NCI-H460 (cell line): Measurements from ENCODE around the gene METTL27. TPM values are rescaled to one million over a fixed set of nuclear protein-coding genes. Genes with fewer than 3 reads are reported as not detected.
"Not testable (repeated sequence)": the region's sequence is repeated elsewhere in the genome, so short reads cannot be mapped to it uniquely, and the experiment has no call there.

Source experiments
- DNase-seq: peaks from one replicate; pipeline ENCODE4 v3.0.0-alpha.2; 2016; ENCODE audit warnings: low read depth; ENCODE audit errors: extremely low read depth
- total RNA-seq: library from RNA; depleted of rRNA; stranded (reverse); fragments of >200 nt; shearing (Covaris generic); gene quantifications from 2 replicates; pipeline ENCODE4 v1.2.3, GENCODE V29; 2014

Gene METTL27
- total RNA-seq, 1 experiment from 2014 or later = 5.1 TPM

DNA sequence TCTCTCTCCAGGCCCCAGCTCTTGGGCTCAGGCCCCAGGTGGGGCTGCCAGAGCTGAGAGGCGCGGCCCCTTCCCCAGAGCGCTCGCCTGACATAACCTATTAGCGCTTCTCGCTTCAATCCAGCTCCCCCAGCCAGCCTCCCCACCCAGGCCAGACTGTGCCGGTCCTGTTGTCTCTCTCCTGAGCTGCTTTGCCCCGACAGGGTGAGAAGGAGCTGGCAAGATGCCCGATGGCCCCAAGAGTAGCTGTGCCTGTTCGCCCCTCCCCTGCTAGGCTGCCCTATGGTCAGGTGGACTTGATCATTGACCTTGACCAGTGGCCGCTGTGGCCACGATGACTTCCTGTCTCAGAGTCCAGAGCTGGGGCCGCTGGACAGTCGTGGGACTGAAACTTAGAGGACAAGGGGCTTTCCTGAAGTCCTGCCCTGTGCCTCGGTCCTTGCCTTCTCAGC lies 27.8 kb upstream of the METTL27 start:
- no peak for DNase-seq

DNA sequence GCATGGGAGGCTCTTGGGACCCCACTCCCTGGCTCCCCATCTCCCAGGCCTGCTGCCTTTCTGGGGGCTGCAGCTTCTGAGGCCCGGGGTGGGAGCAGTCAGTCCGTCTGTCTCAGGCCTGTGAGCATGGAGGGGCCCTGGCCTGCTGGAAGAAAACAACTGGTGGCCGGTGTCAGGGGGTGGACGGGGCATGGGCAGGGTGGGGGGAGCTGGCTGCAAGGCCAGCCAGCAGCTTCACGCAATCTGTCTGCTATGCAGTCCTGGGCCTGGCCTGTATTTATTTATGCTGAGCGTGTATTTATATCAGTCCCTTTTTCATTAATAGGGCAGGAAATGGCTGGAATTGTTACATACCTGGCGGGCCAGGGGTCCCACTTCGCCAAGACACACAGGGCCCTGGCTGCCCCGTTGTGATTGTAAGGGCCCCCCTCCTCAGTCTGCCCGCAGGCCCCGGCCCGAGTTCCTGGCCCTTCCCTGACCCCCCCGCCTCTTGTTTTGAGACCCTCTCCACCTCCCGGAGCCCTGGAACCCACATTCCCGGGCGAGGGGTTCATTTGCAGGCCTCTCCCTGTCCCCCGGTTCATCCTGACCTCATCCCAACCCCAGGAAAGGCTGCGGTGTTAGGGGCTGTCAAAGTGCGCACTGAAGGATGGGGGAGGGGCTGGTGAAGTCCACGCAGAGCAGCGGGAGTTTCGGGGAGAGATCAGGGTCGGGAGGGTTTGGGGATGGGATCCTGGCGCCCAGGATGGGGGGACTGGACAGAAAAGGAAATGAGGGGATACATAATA lies 26.9 kb upstream of the METTL27 start:
- DNase-seq = no peak

DNA sequence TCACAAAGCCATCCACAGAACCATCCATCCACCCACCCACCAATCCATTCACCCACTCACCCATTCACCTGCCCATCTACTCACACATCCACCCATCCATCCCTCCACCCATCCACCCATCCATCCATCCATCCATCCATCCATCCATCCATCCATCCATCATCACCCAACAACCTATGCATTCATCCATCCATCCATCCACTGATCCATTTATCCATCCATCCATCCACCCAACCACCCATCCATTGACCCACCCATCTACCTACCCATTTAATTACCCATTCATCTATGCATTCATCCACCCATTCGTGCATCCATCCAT lies 24.1 kb upstream of the METTL27 start:
- no peak for DNase-seq

DNA sequence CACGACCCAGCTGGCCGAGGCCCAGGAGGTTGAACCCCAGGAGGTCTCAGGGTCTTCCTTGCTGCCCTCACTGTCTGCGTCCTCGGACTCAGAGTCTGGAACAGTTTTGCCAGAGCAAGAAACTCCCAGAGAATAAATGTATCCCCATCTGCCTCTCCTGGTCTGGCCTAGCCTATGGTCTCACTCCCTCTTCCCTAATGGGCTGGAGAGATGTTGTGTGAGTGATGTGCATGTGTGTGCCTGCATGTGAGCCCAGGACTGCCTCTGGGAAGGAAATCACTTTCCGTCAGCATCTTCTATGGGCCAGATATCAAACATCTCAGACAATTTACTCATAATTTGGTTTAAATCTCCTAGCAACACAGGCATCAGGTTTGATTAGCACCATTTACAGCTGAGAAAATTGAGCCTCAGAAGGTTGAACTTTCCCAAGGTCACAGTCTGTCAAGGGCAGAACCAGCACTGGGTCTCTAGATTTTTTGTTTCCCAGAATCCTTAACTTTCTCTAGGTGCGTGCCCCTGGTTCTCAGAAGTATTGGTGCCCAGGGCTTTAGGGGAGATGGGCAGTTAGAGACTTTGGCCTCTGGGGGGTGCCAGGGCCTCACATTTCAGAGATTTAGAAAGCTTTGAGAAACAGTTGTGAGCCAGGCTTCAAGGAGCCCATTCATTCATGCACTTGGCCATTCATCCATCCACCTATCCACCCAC lies 23.6 kb upstream of the METTL27 start:
- peak; percentile 43 for DNase-seq

DNA sequence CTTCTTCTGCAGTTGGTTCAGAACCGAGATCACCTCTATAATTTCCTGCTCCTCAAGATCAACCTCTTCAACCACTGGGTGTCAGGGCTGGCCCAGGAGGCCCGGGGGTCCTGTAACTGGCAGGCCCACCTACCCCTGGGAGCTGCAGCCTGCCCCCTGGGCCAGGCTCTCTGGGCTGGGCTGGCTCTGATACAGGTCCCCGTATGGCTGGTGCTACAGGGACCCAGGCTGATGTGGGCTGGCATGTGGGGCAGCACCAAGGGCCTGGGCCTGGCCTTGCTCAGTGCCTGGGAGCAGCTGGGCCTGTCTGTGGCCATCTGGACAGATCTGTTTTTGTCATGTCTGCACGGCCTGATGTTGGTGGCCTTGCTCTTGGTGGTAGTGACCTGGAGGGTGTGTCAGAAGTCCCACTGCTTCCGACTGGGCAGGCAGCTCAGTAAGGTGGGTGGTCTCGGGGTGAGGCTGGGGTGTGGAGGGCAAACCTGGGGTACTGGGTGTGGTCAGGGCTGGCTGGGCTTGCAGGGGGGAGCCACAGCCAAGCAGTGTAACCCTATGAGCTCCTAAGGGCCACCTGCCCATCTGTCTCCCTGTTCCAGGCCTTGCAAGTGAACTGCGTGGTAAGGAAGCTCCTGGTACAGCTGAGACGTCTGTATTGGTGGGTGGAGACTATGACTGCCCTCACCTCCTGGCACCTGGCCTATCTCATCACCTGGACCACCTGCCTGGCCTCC lies 22.8 kb upstream of the METTL27 start:
- DNase-seq = no peak

DNA sequence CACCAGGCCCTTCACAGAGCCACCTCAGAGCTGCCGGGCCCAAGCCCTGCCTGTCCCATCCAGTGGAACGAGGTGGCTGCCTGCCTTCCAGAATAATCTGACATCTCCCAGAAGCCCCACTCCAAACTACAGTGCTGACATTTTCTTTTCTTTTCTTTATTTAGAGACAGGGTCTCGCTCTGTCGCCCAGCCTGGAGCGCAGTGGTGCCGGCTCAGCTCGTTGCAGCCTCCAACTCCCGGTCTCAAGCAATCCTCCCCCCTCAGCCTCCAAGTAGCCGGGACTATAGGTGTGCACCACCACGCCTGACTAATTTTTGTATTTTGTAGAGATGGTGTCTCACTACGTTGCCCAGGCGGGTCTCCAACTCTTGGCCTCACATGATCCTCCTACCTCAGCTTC lies 19.0 kb upstream of the METTL27 start:
- no peak for DNase-seq

DNA sequence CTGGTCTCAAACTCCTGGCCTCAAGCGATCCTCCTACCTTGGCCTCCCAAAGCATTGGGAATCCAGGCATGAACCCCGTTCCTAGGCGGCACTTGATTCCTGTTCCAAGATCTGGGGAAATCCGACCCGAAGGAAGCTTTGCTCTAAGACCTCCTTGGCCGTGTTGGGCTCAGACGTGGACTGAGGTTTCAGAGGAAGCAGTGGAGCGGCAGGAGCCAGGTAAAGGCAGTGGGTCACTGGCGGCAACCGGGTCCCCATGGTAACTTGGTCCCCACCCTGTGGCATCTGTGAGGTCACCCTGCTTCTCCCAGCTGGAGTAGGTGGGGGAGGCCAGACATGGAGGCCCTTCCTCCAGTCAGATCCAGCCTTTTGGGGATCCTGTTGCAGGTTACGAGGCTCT lies 18.5 kb upstream of the METTL27 start, which contains the start of gene TMEM270:
Gene TMEM270 (plus strand): TSS at position 301 of the 400 bp plus-strand sequence. CDS start 36 bp downstream, at position 337.
- DNase-seq = no peak

DNA sequence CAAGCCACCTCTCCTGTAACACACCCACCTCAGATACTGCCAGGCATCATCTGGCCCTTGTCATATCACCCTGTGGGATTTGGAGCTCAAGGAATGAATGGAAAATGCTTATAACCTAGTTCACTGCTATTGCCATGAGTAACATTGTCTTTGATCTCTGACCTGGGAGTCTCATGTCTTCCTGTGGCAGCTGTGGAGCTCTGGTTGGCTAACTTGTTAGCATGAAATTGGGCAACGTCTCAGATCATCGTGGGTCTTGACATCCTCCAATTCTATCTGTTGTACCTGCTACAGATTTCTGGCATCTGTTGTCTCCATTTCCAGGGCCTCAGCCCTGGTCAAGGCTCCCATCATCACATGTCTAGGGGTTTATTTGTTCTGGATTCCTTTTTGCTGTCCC lies 16.5 kb upstream of the METTL27 start:
- no peak for DNase-seq

DNA sequence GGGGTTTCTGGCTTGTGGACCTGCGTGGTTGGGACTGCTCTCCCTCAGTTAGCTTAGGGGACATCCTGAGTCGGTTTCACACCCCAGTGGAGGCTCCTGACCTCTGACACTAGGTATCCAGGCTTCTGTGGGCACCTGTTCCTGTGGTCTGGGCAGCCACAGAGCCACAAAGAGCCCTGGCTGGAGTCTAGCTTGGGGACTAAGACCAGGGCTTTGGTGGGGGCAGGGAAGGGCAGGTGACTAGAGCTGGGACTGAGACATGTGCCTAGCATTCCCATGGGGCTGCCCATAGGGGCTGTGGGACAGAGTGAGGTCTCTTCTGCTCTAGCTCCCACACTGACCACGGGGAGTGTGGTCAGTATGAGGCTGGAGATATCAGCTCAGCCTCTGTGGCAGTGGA lies 14.6 kb upstream of the METTL27 start:
- DNase-seq = no peak

DNA sequence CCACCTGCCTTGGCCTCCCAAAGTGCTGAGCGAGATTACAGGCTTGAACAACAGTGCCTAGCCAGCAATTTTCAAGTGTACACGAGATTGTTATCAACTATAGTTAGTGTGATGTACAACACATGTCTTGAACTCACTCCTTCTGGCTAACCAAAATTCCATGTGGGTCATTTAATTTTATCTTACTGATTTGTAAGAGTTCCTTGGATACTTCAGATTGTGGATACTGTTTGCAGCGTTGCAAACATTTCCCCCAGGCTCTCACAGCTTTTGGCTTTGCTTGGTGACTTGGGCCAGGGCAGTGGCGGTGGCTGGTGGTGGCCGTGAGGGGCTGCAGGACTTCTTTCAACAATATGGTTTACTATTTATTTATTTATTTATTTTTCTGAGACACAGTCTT lies 10.2 kb upstream of the METTL27 start:
- no peak for DNase-seq

DNA sequence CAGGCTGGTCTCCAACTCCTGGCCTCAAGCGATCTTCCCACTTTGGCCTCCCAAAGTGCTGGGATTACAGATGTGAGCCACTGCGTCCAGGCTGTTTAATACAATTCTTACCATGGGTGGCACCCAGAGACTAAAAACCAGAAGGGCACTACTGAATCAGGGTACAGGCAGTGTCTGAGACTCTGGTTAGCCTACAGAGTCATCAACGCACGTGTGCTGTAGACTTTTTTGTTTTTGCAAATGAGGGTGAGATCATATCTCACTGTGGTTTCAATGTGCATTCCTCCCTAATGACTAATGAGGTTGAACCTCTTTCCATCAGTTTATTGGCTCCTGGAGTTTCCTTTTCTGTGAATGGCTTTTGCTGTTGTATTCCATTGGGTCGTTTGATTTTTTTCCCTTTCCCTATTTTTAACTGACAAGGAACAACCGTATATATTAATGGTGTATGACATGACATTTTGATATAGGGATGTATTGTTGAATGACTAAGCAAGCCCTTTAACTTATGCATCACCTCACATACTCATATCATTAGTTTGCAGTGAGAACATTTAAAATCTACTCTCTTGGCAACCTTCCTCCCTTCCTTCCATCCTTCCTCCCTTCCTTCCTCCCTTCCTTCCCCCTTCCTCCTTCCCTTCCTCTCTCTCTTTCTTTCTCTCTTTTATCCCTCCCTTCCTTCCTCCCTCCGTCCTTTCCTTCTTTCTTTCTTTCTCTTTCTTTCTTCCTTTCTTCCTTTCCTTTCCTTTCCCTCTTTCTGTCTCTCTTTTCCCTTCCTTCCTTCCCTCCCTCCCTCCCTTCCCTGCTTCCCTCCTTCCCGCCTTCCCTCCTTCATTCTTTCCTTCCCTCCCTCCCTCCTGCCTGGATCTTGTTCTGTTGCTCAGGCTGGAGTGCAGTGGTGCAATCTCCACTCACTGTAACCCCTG lies 9.4 kb upstream of the METTL27 start:
- peak; percentile 94 for DNase-seq

DNA sequence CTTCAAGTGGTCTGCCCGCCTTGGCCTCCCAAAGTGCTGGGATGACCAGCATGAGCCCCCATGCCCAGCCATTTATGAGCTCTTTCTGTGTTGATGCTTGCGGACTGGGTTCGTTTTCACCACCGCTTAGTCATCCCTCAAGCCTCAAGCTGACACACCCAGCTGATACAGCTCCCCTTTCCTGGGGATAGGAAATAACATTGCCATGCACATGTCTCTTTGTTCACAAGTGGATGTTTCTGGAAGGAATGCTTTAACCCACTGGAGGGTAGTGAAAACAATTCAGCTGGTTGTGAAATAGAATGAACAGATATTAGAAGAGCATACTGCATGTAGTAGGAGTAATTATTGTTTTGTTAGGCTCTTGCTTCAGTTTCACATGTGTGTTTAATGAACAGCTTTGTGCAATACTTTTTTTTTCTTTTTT lies 8.5 kb upstream of the METTL27 start:
- peak; percentile 98 for DNase-seq

DNA sequence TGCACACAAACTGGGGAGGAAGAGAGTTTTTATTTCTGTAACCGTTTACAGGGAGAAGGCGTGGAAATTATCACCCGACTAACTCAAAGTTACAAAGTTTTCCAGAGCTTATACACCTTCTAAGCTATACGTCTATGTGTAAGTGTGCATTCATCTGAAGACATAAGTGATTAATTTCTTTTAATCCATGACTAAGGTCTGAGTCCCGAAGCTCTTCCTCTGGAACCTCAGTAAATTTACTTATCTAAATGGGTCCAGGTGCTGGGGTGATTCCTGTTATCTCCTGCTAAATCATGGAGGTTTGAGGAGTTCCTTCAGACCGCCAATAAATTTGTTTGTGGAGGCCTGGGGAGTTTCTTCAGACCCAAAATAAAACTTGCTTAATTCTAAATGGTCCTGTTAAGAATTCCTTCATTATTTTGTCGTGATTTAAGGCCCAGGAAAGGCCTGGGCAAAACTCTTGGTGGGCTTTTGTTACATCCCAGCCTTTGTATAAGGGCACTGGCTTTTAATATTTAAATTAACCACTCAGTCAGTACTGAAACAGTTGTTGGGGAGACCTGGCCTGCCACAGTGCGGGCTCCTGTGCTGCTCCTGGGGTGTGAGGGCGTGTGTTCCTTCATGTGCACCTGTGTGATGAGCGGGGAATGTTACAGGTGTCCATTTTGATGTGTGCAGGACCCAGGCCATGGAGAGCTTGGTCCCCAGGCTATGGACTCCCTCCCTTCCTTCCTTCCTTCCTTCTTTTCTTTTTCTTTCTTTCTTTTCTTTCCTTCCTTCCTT lies 5.8 kb upstream of the METTL27 start:
- no peak for DNase-seq

DNA sequence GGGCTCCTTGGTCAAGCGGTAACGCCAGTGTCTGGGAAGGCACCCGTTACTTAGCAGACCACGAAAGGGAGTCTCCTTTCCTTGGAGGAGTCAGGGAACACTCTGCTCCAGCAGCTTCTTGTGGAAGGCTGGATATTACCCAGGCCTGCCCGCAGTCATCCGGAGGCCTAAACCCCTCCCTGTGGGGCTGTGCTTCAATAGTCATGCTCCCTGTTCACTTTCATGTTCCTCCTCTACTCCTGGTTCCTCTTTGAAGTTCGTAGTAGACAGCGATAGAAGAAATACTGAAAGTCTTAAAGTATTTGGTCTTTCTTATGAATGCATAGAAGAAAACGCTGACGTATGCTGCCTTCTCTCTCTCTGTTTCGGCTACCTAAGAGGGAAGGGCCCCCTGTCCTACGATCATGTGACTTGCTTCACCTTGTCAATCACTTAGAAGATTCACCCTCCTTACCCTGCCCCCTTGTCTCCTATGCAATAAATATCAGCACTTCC lies 3.4 kb upstream of the METTL27 start:
- DNase-seq = not testable (repeated sequence)

DNA sequence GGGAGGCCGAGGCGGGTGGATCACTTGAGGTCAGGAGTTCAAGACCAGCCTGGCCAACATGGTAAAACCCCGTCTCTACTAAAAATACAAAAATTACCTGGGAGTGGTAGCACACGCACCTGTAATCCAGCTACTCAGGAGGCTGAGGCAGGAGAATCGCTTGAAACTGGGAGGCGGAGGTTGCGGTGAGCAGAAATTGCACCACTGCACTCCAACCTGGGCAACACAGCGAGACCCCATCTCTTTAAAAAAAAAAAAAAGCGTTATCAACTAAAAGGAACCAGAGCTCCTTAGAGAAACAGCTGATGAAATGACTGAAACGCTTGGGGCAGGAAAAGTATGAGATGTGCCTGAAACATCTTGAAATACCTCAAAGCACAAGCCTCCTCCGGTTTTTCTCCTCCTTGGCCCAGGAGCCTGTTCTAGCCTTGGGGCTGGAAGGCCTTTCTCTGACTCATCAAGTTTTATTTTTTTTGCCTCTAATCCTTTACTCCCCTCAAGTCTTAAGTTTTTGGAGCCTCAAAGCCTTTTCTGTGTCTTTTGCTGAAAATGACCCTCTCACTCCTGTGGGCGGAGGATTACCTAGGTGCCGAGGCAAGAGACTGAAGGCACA lies 2.6 kb upstream of the METTL27 start:
- no peak for DNase-seq

DNA sequence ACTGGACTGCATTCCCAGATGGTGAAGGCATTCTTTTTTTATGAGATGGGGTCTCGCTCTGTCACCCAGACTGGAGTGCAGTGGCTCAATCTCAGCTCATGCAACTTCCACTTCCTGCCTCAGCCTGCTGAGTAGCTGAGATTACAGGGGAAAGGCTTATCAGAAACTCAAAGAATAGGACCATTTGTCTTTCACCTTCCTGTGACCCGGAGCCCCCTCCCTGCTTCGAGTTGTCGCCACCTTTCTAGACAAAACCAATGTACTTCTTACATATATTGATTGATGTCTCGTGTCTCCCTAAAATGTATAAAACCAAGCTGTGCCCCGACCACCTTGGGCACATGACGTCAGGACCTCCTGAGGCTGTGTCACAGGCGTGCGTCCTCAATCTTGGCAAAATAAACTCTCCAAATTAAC lies 1.8 kb upstream of the METTL27 start:
- no peak for DNase-seq

DNA sequence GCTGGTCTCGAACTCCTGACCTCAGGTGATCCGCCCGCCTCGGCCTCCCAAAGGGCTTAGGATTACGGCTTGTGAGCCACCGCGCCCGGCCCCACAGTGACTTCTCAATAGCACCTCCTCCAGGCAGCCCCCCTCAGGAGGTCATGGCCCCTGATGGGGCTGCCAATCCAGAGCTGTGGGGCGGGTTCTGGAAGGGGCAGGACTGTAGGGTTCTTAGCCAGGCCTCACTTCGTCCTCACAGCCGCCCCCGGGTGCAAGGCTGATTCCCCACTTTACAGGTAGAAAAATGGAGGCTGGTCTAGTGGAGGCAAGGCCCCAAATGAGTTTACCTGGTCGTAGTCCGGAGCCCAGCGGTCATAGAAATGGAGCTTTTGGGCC lies 638 bp downstream of the METTL27 start:
- no peak for DNase-seq

DNA sequence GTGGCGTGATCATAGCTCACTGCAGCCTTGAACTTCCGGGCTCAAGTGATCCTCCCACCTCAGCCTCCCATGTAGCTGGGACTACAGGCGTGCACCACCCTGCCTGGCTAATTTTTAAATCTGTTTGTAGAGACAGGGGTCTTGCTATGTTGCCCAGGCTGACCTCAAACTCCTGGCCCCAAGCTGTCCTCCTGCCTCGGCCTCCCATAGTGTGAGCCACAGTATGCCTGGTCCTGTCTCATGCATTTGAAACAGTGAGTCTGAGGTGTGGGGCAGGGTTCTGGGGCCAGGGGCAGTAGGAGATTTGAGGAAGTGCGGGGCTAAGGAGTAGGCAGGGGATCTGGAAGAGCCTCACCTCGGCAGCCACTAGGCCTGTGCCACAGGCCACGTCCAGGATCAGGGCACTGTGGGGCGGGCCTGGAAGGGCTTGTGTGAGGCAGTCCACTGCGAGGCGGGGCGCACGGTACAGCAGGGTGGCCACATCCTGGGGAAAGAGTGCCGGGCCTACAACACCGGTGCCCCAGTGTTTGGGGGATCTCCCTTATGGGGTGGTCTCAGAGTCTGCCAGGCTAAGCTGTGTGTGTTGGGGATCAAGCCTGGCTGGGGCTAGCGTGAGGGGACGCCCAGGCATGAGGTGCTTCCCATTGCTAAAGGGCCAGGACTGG lies 1.5 kb downstream of the METTL27 start:
- DNase-seq = no peak
